GM12878 (cell line): Measurements from ENCODE around the gene ABCC2. TPM values are rescaled to one million over a fixed set of nuclear protein-coding genes. Genes with fewer than 3 reads are reported as not detected.

Source experiments
- ATAC-seq: fragments of 200-7000 bp; cut with Tn5 transposase; 3 replicates; pipeline ENCODE4 v1.9.1; 2020; ENCODE audit warnings: mild to moderate bottlenecking, moderate library complexity
- BruUV-seq: library from RNA; stranded (reverse); fragments of 400-500 nt; replicated peaks from 2 replicates; lab custom pipeline; 2021; lab: Mats Ljungman, UMichigan
- CTCF ChIA-PET: fragments of 300-600 bp; sonication (Branson Sonifier 250); formaldehyde crosslinking; extraction: SDS; loops from one replicate; lab custom pipeline; 2021; ENCODE audit warnings: inconsistent platforms; lab: Yijun Ruan, JAX
- POLR2A ChIA-PET: fragments of 350-600 bp; formaldehyde crosslinking; extraction: SDS; loops from one replicate; lab custom pipeline; 2021; ENCODE audit warnings: inconsistent platforms; lab: Charles Lee
- RAD21 ChIA-PET: fragments of 300-600 bp; sonication (Branson Sonifier 250); formaldehyde crosslinking; loops from one replicate; lab custom pipeline; 2023; ENCODE audit warnings: antibody characterized with exemption; ENCODE audit not compliant: unreplicated experiment; lab: Charles Lee
- SMC1A ChIA-PET: fragments of 300-600 bp; sonication (Branson Sonifier 250); formaldehyde crosslinking; loops from one replicate; lab custom pipeline; 2023; ENCODE audit not compliant: unreplicated experiment, uncharacterized antibody; lab: Charles Lee
- DNase-seq: peaks from one replicate; pipeline ENCODE4 v3.0.0-alpha.2; 2011; ENCODE audit warnings: low read depth, low spot score
- FAIRE-seq: peaks from 3 replicates; lab custom pipeline; 2011; peaks lifted over from hg19 to GRCh38; lab: Jason Lieb, UNC
- H2AFZ ChIP-seq: 2 replicates; pipeline ENCODE4 v1.6.0; 2011; ENCODE audit warnings: low read depth, low read length, control low read depth; ENCODE audit not compliant: control insufficient read depth
- H3K27ac ChIP-seq: 2 replicates; pipeline ENCODE4 v1.5.1; 2011; ENCODE audit warnings: control low read depth; ENCODE audit not compliant: control insufficient read depth, insufficient read depth
- H3K27me3 ChIP-seq, 2 experiments: replicated peaks in 1 of 2; 2 replicates each; pipeline versions ENCODE4 v1.6.0 to v1.6.1; 2011; ENCODE audit warnings: low read length in 1 of 2; ENCODE audit not compliant: control insufficient read depth in 2 of 2, insufficient read depth in 2 of 2
- H3K36me3 ChIP-seq, 2 experiments: 2 replicates each; pipeline ENCODE4 v1.5.1; 2011; ENCODE audit warnings: low read length in 1 of 2; ENCODE audit not compliant: control insufficient read depth in 2 of 2, insufficient read depth in 2 of 2
- H3K4me1 ChIP-seq: 2 replicates; pipeline ENCODE4 v1.6.1; 2011; ENCODE audit warnings: mild to moderate bottlenecking, low read length, moderate library complexity, mixed read lengths; ENCODE audit not compliant: control insufficient read depth, insufficient read depth
- H3K4me2 ChIP-seq: 2 replicates; pipeline ENCODE4 v1.6.0; 2011; ENCODE audit warnings: control low read depth; ENCODE audit not compliant: control insufficient read depth, insufficient read depth
- H3K4me3 ChIP-seq: fragments of 200-600 bp; sonication (generic); 2 replicates; pipeline ENCODE4 v1.5.1; 2016
- H3K79me2 ChIP-seq: 2 replicates; pipeline ENCODE4 v1.6.0; 2011; ENCODE audit warnings: low read length; ENCODE audit not compliant: control insufficient read depth, insufficient read depth
- H3K9ac ChIP-seq: 2 replicates; pipeline ENCODE4 v1.8.0; 2011; ENCODE audit warnings: low read length, control low read depth, mixed read lengths; ENCODE audit not compliant: control insufficient read depth, insufficient read depth
- H3K9me3 ChIP-seq: replicated peaks from 3 replicates; pipeline ENCODE4 v1.5.1; 2011; ENCODE audit warnings: mild to moderate bottlenecking, low read length; ENCODE audit not compliant: control insufficient read depth, insufficient read depth
- H4K20me1 ChIP-seq: 2 replicates; pipeline ENCODE4 v1.6.0; 2011; ENCODE audit not compliant: control insufficient read depth, insufficient read depth
- ATF7 ChIP-seq: fragments of 450-650 bp; IDR thresholded peaks from 2 replicates; pipeline ENCODE4 v1.6.1; 2016; ENCODE audit warnings: low read depth, mild to moderate bottlenecking
- BACH1 ChIP-seq: fragments of 450-650 bp; IDR thresholded peaks from 2 replicates; pipeline ENCODE4 v1.6.1; 2017; ENCODE audit warnings: mild to moderate bottlenecking, borderline replicate concordance
- E2F4 ChIP-seq: IDR thresholded peaks from 2 replicates; pipeline ENCODE4 v1.6.1; 2012; ENCODE audit warnings: low read depth, low read length, improper control_type of control experiment
- E2F8 ChIP-seq: fragments of 450-650 bp; IDR thresholded peaks from 2 replicates; pipeline ENCODE4 v1.6.1; 2018; ENCODE audit warnings: mild to moderate bottlenecking, low read depth, moderate library complexity; ENCODE audit not compliant: partially characterized antibody
- NR2C1 ChIP-seq: fragments of 450-650 bp; IDR thresholded peaks from 2 replicates; pipeline ENCODE4 v1.6.1; 2017; ENCODE audit warnings: antibody characterized with exemption, mild to moderate bottlenecking, moderate library complexity
- PAX5 ChIP-seq: IDR thresholded peaks from 2 replicates; pipeline ENCODE4 v1.6.1; 2011; ENCODE audit warnings: low read depth, low read length, borderline replicate concordance
- POU2F2 ChIP-seq: IDR thresholded peaks from 3 replicates; pipeline ENCODE4 v1.6.1; 2011; ENCODE audit warnings: low read depth, mild to moderate bottlenecking, low read length, borderline replicate concordance
- SMAD1 ChIP-seq: fragments of 450-650 bp; IDR thresholded peaks from 2 replicates; pipeline ENCODE4 v1.6.1; 2018; ENCODE audit warnings: mild to moderate bottlenecking, low read depth; ENCODE audit not compliant: partially characterized antibody
- SMAD5 ChIP-seq: IDR thresholded peaks from 2 replicates; pipeline ENCODE4 v1.6.1; 2016; ENCODE audit warnings: antibody characterized with exemption, low read depth
- SMC3 ChIP-seq: IDR thresholded peaks from 2 replicates; pipeline ENCODE4 v1.6.1; 2011; ENCODE audit warnings: low read length, improper control_type of control experiment, borderline replicate concordance
- TBL1XR1 ChIP-seq: IDR thresholded peaks from 2 replicates; pipeline ENCODE4 v1.6.1; 2012; ENCODE audit warnings: low read depth, low read length, improper control_type of control experiment
- TCF3 ChIP-seq: IDR thresholded peaks from 2 replicates; pipeline ENCODE4 v1.6.1; 2012; ENCODE audit warnings: low read depth, mild to moderate bottlenecking, low read length, borderline replicate concordance; ENCODE audit not compliant: insufficient read depth
- WRNIP1 ChIP-seq: IDR thresholded peaks from 2 replicates; pipeline ENCODE4 v1.6.1; 2011; ENCODE audit warnings: low read depth, low read length, improper control_type of control experiment, borderline replicate concordance
- ZNF384 ChIP-seq: IDR thresholded peaks from 2 replicates; pipeline ENCODE4 v1.6.1; 2012; ENCODE audit warnings: low read depth, mild to moderate bottlenecking, low read length, improper control_type of control experiment, borderline replicate concordance
- ZNF592 ChIP-seq: fragments of 450-650 bp; IDR thresholded peaks from 2 replicates; pipeline ENCODE4 v1.6.1; 2017; ENCODE audit warnings: mild to moderate bottlenecking, moderate library complexity
- WGBS: methylation state at CpG from one replicate; pipeline ENCODE4 v1.1.6; 2016; ENCODE audit warnings: low lambda C conversion rate; ENCODE audit not compliant: insufficient replicate concordance, insufficient coverage; ENCODE audit errors: missing lambda C conversion rate; 5-methylcytosine and 5-hydroxymethylcytosine counted together
- in situ Hi-C: fragments of 300-500 bp; cut with MboI; formaldehyde crosslinking; loops from 9 replicates; pipeline ENCODE4 v1.14.3; 2018; ENCODE audit warnings: mixed read lengths
- intact Hi-C: fragments of 100-400 bp; cut with micrococcal nuclease; formaldehyde crosslinking; loops from one replicate; pipeline ENCODE4 v1.14.2; 2022; ENCODE audit not compliant: unreplicated experiment
- polyA plus RNA-seq, 11 experiments: library from polyadenylated mRNA; depleted of rRNA in 4 of 11; unstranded in 6 of 11; stranded (reverse) in 5 of 11; fragments of >200 nt; fragmentation: Nextera tagmentation in 4 of 11; fragmentation: Illumina TruSeq in 1 of 11; extraction: Ambion mirVana in 4 of 11; extraction: Trizol in 1 of 11; gene quantifications; 1 replicate in 1 of 11; 2 replicates in 10 of 11; pipeline versions ENCODE4 v1.2.1 to v1.2.3, GENCODE V29; 2011 to 2016; ENCODE audit warnings: inconsistent platforms in 2 of 11, missing spikeins in 2 of 11, low read depth in 1 of 11
- total RNA-seq, 4 experiments: library from RNA; depleted of rRNA in 3 of 4; stranded (reverse); fragments of >200 nt in 3 of 4; fragmentation: Illumina TruSeq in 1 of 4; extraction: Trizol in 1 of 4; gene quantifications; 2 replicates each; pipeline versions ENCODE4 v1.2.1 to v1.2.3, GENCODE V29; 2013 to 2021

The ABCC2 gene
- total and polyA plus RNA-seq, 10 of the 15 experiments (the other 5 are each of a cell fraction or from before 2014, with no cell fraction given): 0.02 to 0.95 (median 0.21) TPM

GRCh38 chr10:99791831-99792230, 9.4 kb downstream of the ABCC2 start (continued):
- TF ChIP-seq PAX5: no peak
- TF ChIP-seq ZNF384: no peak
- TF ChIP-seq ATF7: no peak
- TF ChIP-seq WRNIP1: no peak
- TF ChIP-seq SMAD1: no peak
- TF ChIP-seq E2F4: no peak
- no peak for TF ChIP-seq BACH1
- TF ChIP-seq SMC3: no peak

- Histone ChIP-seq H3K36me3 (no peaks in the 10 kb centered on the region), H2AFZ (no peak overlapping the region), H4K20me1 (no peaks in the 10 kb centered on the region), H3K9ac (no peak overlapping the region), H3K4me3 (no peak overlapping the region), H3K27ac (no peak overlapping the region), H3K4me2 (no peak overlapping the region), H3K4me1 (no peaks in the 10 kb centered on the region), H3K9me3 (no peaks in the 10 kb centered on the region), H3K27me3 (no peaks in the 10 kb centered on the region), H3K79me2 (no peaks in the 10 kb centered on the region)
- BruUV-seq: no TSS peak
- DNase-seq: no peak
- RAD21 ChIA-PET: no interaction called here
- CTCF ChIA-PET: no interaction called here
- POLR2A ChIA-PET: no interaction called here
- ATAC-seq: no peak
- WGBS: 23% methylated on average over 4 of the region's 4 CpGs
- in situ Hi-C loops: no loop called here
- TF ChIP-seq ZNF592: no peak
- TF ChIP-seq POU2F2: no peak
- no peak for TF ChIP-seq NR2C1
- TF ChIP-seq SMAD5: no peak
- no peak for TF ChIP-seq TBL1XR1
- no peak for TF ChIP-seq TCF3
- no peak for TF ChIP-seq E2F8
- intact Hi-C loops: no loop called here
- FAIRE-seq: no peak
- SMC1A ChIA-PET: interaction anchor here (0.7 to 1.2 kb wide), 2 partner anchors 61 to 255 kb away, joined by 3 read pairs; no protein-coding TSS in a partner anchor
Measured at GRCh38 chr10:99793819-99794218, 11.4 kb downstream of the ABCC2 start.
